H7 (cell line): ENCODE data around the gene ZCCHC14. TPM values are rescaled to one million over a fixed set of nuclear protein-coding genes. Genes with fewer than 3 reads are reported as not detected.
"Not testable (repeated sequence)": the region's sequence is repeated elsewhere in the genome, so short reads cannot be mapped to it uniquely, and the experiment has no call there.

ENCODE experiments used
- DNase-seq: peaks from one replicate; pipeline ENCODE4 v3.0.0; 2012
- H3K27me3 ChIP-seq: 2 replicates; pipeline ENCODE4 v1.6.0; 2011; ENCODE audit warnings: mild to moderate bottlenecking, low read length; ENCODE audit not compliant: control insufficient read depth, insufficient read depth
- H3K36me3 ChIP-seq: replicated peaks from 2 replicates; pipeline ENCODE4 v1.5.1; 2011; ENCODE audit warnings: low read length; ENCODE audit not compliant: control insufficient read depth, insufficient read depth
- H3K4me3 ChIP-seq: 2 replicates; pipeline ENCODE4 v1.5.1; 2011; ENCODE audit warnings: low read depth, mild to moderate bottlenecking, control low read depth, low read length, moderate library complexity; ENCODE audit not compliant: insufficient read depth
- total RNA-seq: library from RNA; depleted of rRNA; stranded (reverse); fragments of >200 nt; shearing (Covaris generic); gene quantifications from 2 replicates; pipeline ENCODE4 v1.2.3, GENCODE V29; 2014

Gene ZCCHC14
- total RNA-seq, 1 experiment from 2014 or later = 13.3 TPM

- no peak overlapping the region for H3K4me3 ChIP-seq
- no peaks in the 10 kb centered on the region for H3K27me3 ChIP-seq
- DNase-seq = no peak
- H3K36me3 ChIP-seq = peaks cover 11% of the 10 kb centered on the region
Observed at GRCh38 chr16:87404764-87405625, 87.8 kb downstream of the ZCCHC14 start.

GRCh38 chr16:87395181-87395842 lies 97.5 kb downstream of the ZCCHC14 start:
- Histone ChIP-seq H3K27me3 (no peaks in the 10 kb centered on the region), H3K4me3 (no peak overlapping the region), H3K36me3 (peaks cover 4% of the 10 kb centered on the region)
- no peak for DNase-seq

GRCh38 chr16:87393680-87394055 lies 99.2 kb downstream of the ZCCHC14 start:
- no peak for DNase-seq
- no peaks in the 10 kb centered on the region; the same call in 1 of the 2 replicates for H3K36me3 ChIP-seq
- peak overlapping the region; percentile 69; the same call in 1 of the 2 replicates for H3K4me3 ChIP-seq
- no peaks in the 10 kb centered on the region for H3K27me3 ChIP-seq

- Histone ChIP-seq H3K36me3 (no peaks in the 10 kb centered on the region), H3K27me3 (no peaks in the 10 kb centered on the region), H3K4me3 (peak overlapping the region; percentile 69)
- no peak for DNase-seq
Observed at GRCh38 chr16:87392821-87393679, 99.8 kb downstream of the ZCCHC14 start.

- Histone ChIP-seq H3K27me3 (no peaks in the 10 kb centered on the region), H3K4me3 (peak within 1 kb of the TSS; percentile 78), H3K36me3 (no peaks in the 10 kb centered on the region)
- DNase-seq = peak; percentile 99
Observed at GRCh38 chr16:87391950-87392820, 100.6 kb downstream of the ZCCHC14 start, which contains the start of gene MAP1LC3B. MAP1LC3B (plus strand) TSS chr16:87392336; CDS start chr16:87392428, 92 bp downstream.

GRCh38 chr16:87391324-87391949 lies 101.4 kb downstream of the ZCCHC14 start:
- peak overlapping the region; percentile 78 for H3K4me3 ChIP-seq
- DNase-seq = peak; percentile 81
- H3K27me3 ChIP-seq = no peaks in the 10 kb centered on the region
- H3K36me3 ChIP-seq = no peaks in the 10 kb centered on the region

- DNase-seq = no peak
- no peaks in the 10 kb centered on the region for H3K36me3 ChIP-seq
- no peaks in the 10 kb centered on the region for H3K27me3 ChIP-seq
- peak overlapping the region; percentile 78 for H3K4me3 ChIP-seq
Observed at GRCh38 chr16:87390641-87391323, 102.0 kb downstream of the ZCCHC14 start.

- DNase-seq, H3K4me3 ChIP-seq, H3K27me3 ChIP-seq, H3K36me3 ChIP-seq: not testable (repeated sequence)
Observed at GRCh38 chr16:87389914-87390313, 102.9 kb downstream of the ZCCHC14 start.

- H3K27me3 ChIP-seq = no peaks in the 10 kb centered on the region
- no peak overlapping the region for H3K4me3 ChIP-seq
- no peak for DNase-seq
- no peaks in the 10 kb centered on the region for H3K36me3 ChIP-seq
Observed at GRCh38 chr16:87389245-87389644, 103.6 kb downstream of the ZCCHC14 start.

GRCh38 chr16:87388818-87389134 lies 104.0 kb downstream of the ZCCHC14 start:
- no peaks in the 10 kb centered on the region for H3K27me3 ChIP-seq
- no peak for DNase-seq
- H3K4me3 ChIP-seq = no peak overlapping the region; the same call in 1 of the 2 replicates
- H3K36me3 ChIP-seq = no peaks in the 10 kb centered on the region

- H3K36me3 ChIP-seq = no peaks in the 10 kb centered on the region
Observed at GRCh38 chr16:87387942-87388817, 104.6 kb downstream of the ZCCHC14 start.

GRCh38 chr16:87384875-87385167 lies 108.0 kb downstream of the ZCCHC14 start:
- not testable (repeated sequence) for DNase-seq

More at GRCh38 chr16:87387942-87388817, 104.6 kb downstream of the ZCCHC14 start:
- H3K4me3 ChIP-seq = peak overlapping the region; percentile 21
- H3K27me3 ChIP-seq = no peaks in the 10 kb centered on the region
- peak; percentile 97 for DNase-seq

More at GRCh38 chr16:87384875-87385167, 108.0 kb downstream of the ZCCHC14 start:
- H3K4me3 ChIP-seq = peak overlapping the region; percentile 78
- H3K36me3 ChIP-seq, H3K27me3 ChIP-seq: not testable (repeated sequence)
